ENCODE measurements around the gene ALB. TPM values are rescaled to one million over a fixed set of nuclear protein-coding genes. Genes with fewer than 3 reads are reported as not detected.
"Not testable (repeated sequence)": the region's sequence is repeated elsewhere in the genome, so short reads cannot be mapped to it uniquely, and the experiment has no call there.

ALB gene
- total RNA-seq, result not detected
- long read RNA-seq, result 0 reads

- H3K27me3 ChIP-seq (ENCODE audit: low read depth), result no peaks in the 10 kb centered on the region
- no peak for TF ChIP-seq CTCF (IDR thresholded peaks at IDR 0.05; ENCODE audit: borderline replicate concordance)
- intact Hi-C loops (cut with micrococcal nuclease), result no loop called here
- no peak within 1 kb of the TSS for H3K27ac ChIP-seq (replicated peaks)
- DNase-seq, result no peak
- H3K4me1 ChIP-seq, result no peaks in the 10 kb centered on the region
- no peaks in the 10 kb centered on the region for H3K36me3 ChIP-seq
- H3K9me3 ChIP-seq (replicated peaks), result no peaks in the 10 kb centered on the region
- no peak within 1 kb of the TSS for H3K4me3 ChIP-seq
Observed at GRCh38 chr4:73404042-73404441, at the start of gene ALB. ALB (plus strand) TSS chr4:73404287; CDS start chr4:73404328, 41 bp downstream.

GRCh38 chr4:73357174-73357573 is 46.9 kb upstream of the ALB start:
- DNase-seq; H3K27ac ChIP-seq (replicated peaks); H3K27me3 ChIP-seq (ENCODE audit: low read depth); H3K4me1 ChIP-seq; intact Hi-C loops (cut with micrococcal nuclease); H3K4me3 ChIP-seq; H3K36me3 ChIP-seq: not testable (repeated sequence)
- peaks cover 25% of the 10 kb centered on the region for H3K9me3 ChIP-seq (replicated peaks)

GRCh38 chr4:73369506-73370199 is 34.4 kb upstream of the ALB start:
- H3K4me1 ChIP-seq; H3K4me3 ChIP-seq; intact Hi-C loops (cut with micrococcal nuclease); H3K27me3 ChIP-seq (ENCODE audit: low read depth); H3K27ac ChIP-seq (replicated peaks); H3K36me3 ChIP-seq; DNase-seq: not testable (repeated sequence)
- peaks cover 20% of the 10 kb centered on the region for H3K9me3 ChIP-seq (replicated peaks)

GRCh38 chr4:73375328-73375741 is 28.8 kb upstream of the ALB start:
- H3K9me3 ChIP-seq (replicated peaks), result no peaks in the 10 kb centered on the region
- H3K36me3 ChIP-seq, result no peaks in the 10 kb centered on the region
- DNase-seq, result no peak
- H3K27ac ChIP-seq (replicated peaks), result no peak overlapping the region
- no peaks in the 10 kb centered on the region for H3K4me1 ChIP-seq
- H3K27me3 ChIP-seq (ENCODE audit: low read depth), result no peaks in the 10 kb centered on the region
- no peak overlapping the region for H3K4me3 ChIP-seq
- TF ChIP-seq CTCF (IDR thresholded peaks at IDR 0.05; ENCODE audit: borderline replicate concordance), result no peak
- intact Hi-C loops (cut with micrococcal nuclease), result no loop called here

GRCh38 chr4:73376251-73376650 is 27.8 kb upstream of the ALB start:
- DNase-seq, result no peak
- no peak for TF ChIP-seq CTCF (IDR thresholded peaks at IDR 0.05; ENCODE audit: borderline replicate concordance)
- no peak overlapping the region for H3K27ac ChIP-seq (replicated peaks)
- no peaks in the 10 kb centered on the region for H3K36me3 ChIP-seq
- no peaks in the 10 kb centered on the region for H3K27me3 ChIP-seq (ENCODE audit: low read depth)
- H3K4me3 ChIP-seq, result no peak overlapping the region
- H3K9me3 ChIP-seq (replicated peaks), result no peaks in the 10 kb centered on the region
- no peaks in the 10 kb centered on the region for H3K4me1 ChIP-seq
- intact Hi-C loops (cut with micrococcal nuclease), result no loop called here

GRCh38 chr4:73376976-73377375 is 27.1 kb upstream of the ALB start:
- intact Hi-C loops (cut with micrococcal nuclease), result no loop called here

More at GRCh38 chr4:73376976-73377375, 27.1 kb upstream of the ALB start:
- H3K4me1 ChIP-seq, result no peaks in the 10 kb centered on the region
- H3K27ac ChIP-seq (replicated peaks), result no peak overlapping the region
- DNase-seq, result no peak
- no peaks in the 10 kb centered on the region for H3K27me3 ChIP-seq (ENCODE audit: low read depth)
- H3K36me3 ChIP-seq, result no peaks in the 10 kb centered on the region
- no peaks in the 10 kb centered on the region for H3K9me3 ChIP-seq (replicated peaks)
- no peak for TF ChIP-seq CTCF (IDR thresholded peaks at IDR 0.05; ENCODE audit: borderline replicate concordance)
- no peak overlapping the region for H3K4me3 ChIP-seq
